ENCODE data around the gene IGFBPL1. TPM values are rescaled to one million over a fixed set of nuclear protein-coding genes. Genes with fewer than 3 reads are reported as not detected.
A peak's percentile ranks its signal among the peaks of the same experiment; 100 is the strongest.

Gene IGFBPL1
- total RNA-seq, 1 experiment from 2014 or later, result 37.9 TPM

GRCh38 chr9:38423273-38423972 lies 831 bp downstream of the IGFBPL1 start:
- no peak overlapping the region for H4K8ac ChIP-seq (replicated peaks; ENCODE audit: insufficient read length, low read depth, low read length)
- H3K4ac ChIP-seq (ENCODE audit: low read depth, low read length), result no peak overlapping the region
- Mint-ChIP-seq H3K36me3 (ENCODE audit: insufficient read depth in 1 of 3, low read depth in 3 of 3) (no peaks in the 10 kb centered on the region; a peak in 1 of 7 replicates), H3K27me3 (ENCODE audit: low read depth) (peaks cover 54% of the 10 kb centered on the region), H3K27ac (no peak overlapping the region), H3K9me3 (no peaks in the 10 kb centered on the region), H3K4me1 (peaks cover 59 to 68% of the 10 kb centered on the region in 2 experiments), H3K4me3 (peak overlapping the region; percentile 59 to 75)
- H3K18ac ChIP-seq (ENCODE audit: insufficient read length, low read depth, low read length), result no peak overlapping the region
- no peak overlapping the region for H2BK15ac ChIP-seq (ENCODE audit: low read depth, low read length)
- H3K9ac ChIP-seq (ENCODE audit: extremely low read depth, insufficient read length, low read length), result no peak overlapping the region
- TF ChIP-seq CTCF (conservative IDR thresholded peaks at IDR 0.05), result no peak
- H4K91ac ChIP-seq (ENCODE audit: insufficient read length, low read depth, low read length), result no peak overlapping the region
- no peak overlapping the region for H3K27ac ChIP-seq (ENCODE audit: insufficient read length, low read depth, low read length)
- no peak overlapping the region for H4K5ac ChIP-seq (ENCODE audit: insufficient read length, low read depth, low read length)
- H2BK20ac ChIP-seq (ENCODE audit: low read depth, low read length, poor library complexity, severe bottlenecking), result no peak overlapping the region
- H4K20me1 ChIP-seq (ENCODE audit: control insufficient read depth, insufficient read depth, insufficient read length), result no peaks in the 10 kb centered on the region
- no peaks in the 10 kb centered on the region; the same call in 1 of the 2 replicates for H3K4me1 ChIP-seq (ENCODE audit: insufficient read depth, low read length)
- no peak overlapping the region for H2AK5ac ChIP-seq (ENCODE audit: insufficient read length, low read length)
- H3K56ac ChIP-seq (ENCODE audit: insufficient read length, low read depth, low read length), result no peak overlapping the region
- peak overlapping the region; percentile 51 for H3K4me2 ChIP-seq (ENCODE audit: insufficient read depth, insufficient read length, low read length)
- H2BK120ac ChIP-seq (ENCODE audit: low read depth, low read length, poor library complexity, severe bottlenecking), result no peak overlapping the region
- no peak overlapping the region for H3K23ac ChIP-seq (ENCODE audit: insufficient read length, low read depth, low read length)
- WGBS (ENCODE audit: extremely low coverage, insufficient read length, low lambda C conversion rate), result no CpG with 5 or more reads among the region's 15 CpGs
- H2BK12ac ChIP-seq (ENCODE audit: insufficient read length, low read depth, low read length), result no peak overlapping the region
- H3K79me1 ChIP-seq (ENCODE audit: insufficient read depth, low read depth, low read length, poor library complexity, severe bottlenecking), result no peaks in the 10 kb centered on the region
- H3K9me3 ChIP-seq (ENCODE audit: control insufficient read depth, low read depth, low read length), result no peaks in the 10 kb centered on the region
- DNase-seq, result no peak
- H3K23me2 ChIP-seq (ENCODE audit: insufficient read length, low read depth, low read length, poor library complexity, severe bottlenecking), result peaks cover 10% of the 10 kb centered on the region
- H2AFZ ChIP-seq (ENCODE audit: low read length), result no peak overlapping the region
- no peaks in the 10 kb centered on the region for H3K79me2 ChIP-seq (ENCODE audit: insufficient read depth, low read length)
- peaks cover 18% of the 10 kb centered on the region; the same call in 1 of the 2 replicates for H3K27me3 ChIP-seq (ENCODE audit: insufficient read depth, low read length)
- no peak overlapping the region for H3K14ac ChIP-seq (ENCODE audit: insufficient read depth, low read length)
- no peak overlapping the region for H2BK5ac ChIP-seq (ENCODE audit: insufficient read length, low read length)
- no peak overlapping the region for H3T11ph ChIP-seq (ENCODE audit: low read length)
